Neural cell (in vitro differentiated cells): Measurements from ENCODE around the gene KDM4D.

Experiments used
- CTCF ChIP-seq: fragments of 450-650 bp; IDR thresholded peaks from 2 replicates; pipeline ENCODE4 v1.5.1; 2014; ENCODE audit warnings: antibody characterized with exemption, mild to moderate bottlenecking, moderate library complexity; ENCODE audit not compliant: poor library complexity, severe bottlenecking
- EP300 ChIP-seq: fragments of 450-650 bp; conservative IDR thresholded peaks from 2 replicates; pipeline ENCODE4 v1.6.1; 2014; ENCODE audit warnings: antibody characterized with exemption, mild to moderate bottlenecking, moderate library complexity; ENCODE audit not compliant: poor library complexity, severe bottlenecking
- EZH2 ChIP-seq: fragments of 200-600, 300-800 bp; shearing (Covaris generic), sonication (generic); IDR thresholded peaks from 2 replicates; pipeline ENCODE4 v1.6.1; 2014; ENCODE audit warnings: antibody characterized with exemption, low read length, borderline replicate concordance, mild to moderate bottlenecking; ENCODE audit not compliant: insufficient read depth, poor library complexity, severe bottlenecking
- POLR2AphosphoS5 ChIP-seq: IDR thresholded peaks from 2 replicates; pipeline ENCODE4 v1.6.1; 2012
- RAD21 ChIP-seq: fragments of 450-650 bp; conservative IDR thresholded peaks from 2 replicates; pipeline ENCODE4 v1.6.1; 2014; ENCODE audit warnings: antibody characterized with exemption, mild to moderate bottlenecking, moderate library complexity
- REST ChIP-seq: IDR thresholded peaks from 2 replicates; pipeline ENCODE4 v1.6.1; 2012; ENCODE audit warnings: borderline replicate concordance
- TAF1 ChIP-seq: IDR thresholded peaks from 2 replicates; pipeline ENCODE4 v1.6.1; 2012; ENCODE audit warnings: low read depth

- TF ChIP-seq CTCF (no peak), EZH2 (no peak), REST (no peak), TAF1 (no peak), EP300 (no peak), POLR2AphosphoS5 (no peak), RAD21 (no peak)
Measured at GRCh38 chr11:94938095-94939055, 35.1 kb upstream of the KDM4D start.
